Osteocyte (in vitro differentiated cells): ENCODE measurements around the gene ACTR3C. TPM values are rescaled to one million over a fixed set of nuclear protein-coding genes. Genes with fewer than 3 reads are reported as not detected.
"Not testable (repeated sequence)": the region's sequence is repeated elsewhere in the genome, so short reads cannot be mapped to it uniquely, and the experiment has no call there.

ENCODE experiments used
- DNase-seq: peaks from one replicate; pipeline ENCODE4 v3.0.0; 2021; ENCODE audit warnings: mixed read lengths; ENCODE audit not compliant: unreplicated experiment; ENCODE audit errors: extremely low spot score
- H3K27ac Mint-ChIP-seq: one replicate; pipeline ENCODE4 v1.8.0; 2021; ENCODE audit warnings: mild to moderate bottlenecking, mixed read lengths; ENCODE audit not compliant: unreplicated experiment
- H3K27me3 Mint-ChIP-seq: one replicate; pipeline ENCODE4 v1.8.0; 2021; ENCODE audit warnings: mixed read lengths; ENCODE audit not compliant: unreplicated experiment
- H3K36me3 Mint-ChIP-seq: one replicate; pipeline ENCODE4 v1.8.0; 2021; ENCODE audit warnings: mixed read lengths; ENCODE audit not compliant: unreplicated experiment
- H3K4me1 Mint-ChIP-seq: one replicate; pipeline ENCODE4 v1.8.0; 2021; ENCODE audit warnings: mixed read lengths; ENCODE audit not compliant: unreplicated experiment
- H3K4me3 Mint-ChIP-seq: one replicate; pipeline ENCODE4 v1.8.0; 2021; ENCODE audit warnings: mild to moderate bottlenecking, moderate library complexity, mixed read lengths; ENCODE audit not compliant: unreplicated experiment
- H3K9me3 Mint-ChIP-seq: one replicate; pipeline ENCODE4 v1.8.0; 2021; ENCODE audit warnings: mixed read lengths; ENCODE audit not compliant: unreplicated experiment
- total RNA-seq: library from RNA; stranded (reverse); gene quantifications from 2 replicates; pipeline ENCODE4 v1.2.1, GENCODE V29; 2021

ACTR3C gene
- total RNA-seq, 1 donor from 2014 or later, result not detected

GRCh38 chr7:150304499-150305258, 18.7 kb downstream of the ACTR3C start:
- not testable (repeated sequence) for H3K36me3 Mint-ChIP-seq, H3K4me1 Mint-ChIP-seq, H3K27me3 Mint-ChIP-seq, DNase-seq, H3K4me3 Mint-ChIP-seq, H3K27ac Mint-ChIP-seq, H3K9me3 Mint-ChIP-seq

DNA sequence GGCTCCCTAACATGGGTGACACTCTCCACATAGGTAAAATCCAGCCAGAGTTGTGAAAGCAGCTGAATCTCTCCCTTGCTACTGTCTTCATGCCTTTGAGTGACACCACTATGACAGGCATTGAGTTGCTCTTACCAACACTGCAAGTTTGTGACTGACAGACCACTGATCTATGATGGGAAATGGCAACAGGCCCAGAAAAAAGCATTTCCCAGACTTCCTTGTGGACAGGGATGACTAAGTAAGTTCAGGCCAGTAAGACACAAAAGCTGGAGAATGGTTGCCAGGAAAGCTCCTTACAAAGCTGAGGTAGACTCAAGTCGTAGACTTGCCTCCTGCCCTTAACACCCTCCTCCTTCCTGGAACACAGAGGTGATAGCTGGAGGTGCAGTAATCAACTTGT, 20.4 kb downstream of the ACTR3C start:
- DNase-seq, H3K4me1 Mint-ChIP-seq, H3K4me3 Mint-ChIP-seq, H3K9me3 Mint-ChIP-seq, H3K27me3 Mint-ChIP-seq, H3K27ac Mint-ChIP-seq, H3K36me3 Mint-ChIP-seq: not testable (repeated sequence)

GRCh38 chr7:150297978-150298377, 25.4 kb downstream of the ACTR3C start:
- H3K9me3 Mint-ChIP-seq, H3K4me3 Mint-ChIP-seq, H3K36me3 Mint-ChIP-seq, H3K27ac Mint-ChIP-seq, H3K4me1 Mint-ChIP-seq, DNase-seq, H3K27me3 Mint-ChIP-seq: not testable (repeated sequence)

DNA sequence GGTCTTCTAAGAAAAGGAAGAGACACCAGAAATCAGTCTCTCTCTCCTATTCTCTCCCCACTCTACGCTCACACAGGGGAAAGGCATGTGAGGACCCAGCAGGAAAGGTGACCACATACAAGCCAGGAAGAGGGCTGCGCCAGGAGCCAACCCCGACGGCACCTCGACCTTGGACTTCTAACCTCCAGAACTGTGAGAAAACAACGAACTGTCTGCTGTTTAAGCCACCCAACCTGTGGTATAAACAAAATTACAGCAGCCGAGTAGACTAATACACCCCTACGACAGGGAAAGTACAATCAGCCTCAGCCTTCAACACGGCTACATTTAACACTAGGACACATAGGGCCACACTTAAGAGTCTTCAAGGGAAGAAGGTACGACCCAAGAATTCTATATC, 26.5 kb downstream of the ACTR3C start:
- not testable (repeated sequence) for H3K36me3 Mint-ChIP-seq, H3K27me3 Mint-ChIP-seq, H3K4me3 Mint-ChIP-seq

GRCh38 chr7:150295614-150296013, 27.7 kb downstream of the ACTR3C start:
- not testable (repeated sequence) for H3K27me3 Mint-ChIP-seq, H3K36me3 Mint-ChIP-seq, H3K4me1 Mint-ChIP-seq, H3K4me3 Mint-ChIP-seq, H3K9me3 Mint-ChIP-seq, H3K27ac Mint-ChIP-seq, DNase-seq

More for the DNA sequence above, 26.5 kb downstream of the ACTR3C start:
- H3K4me1 Mint-ChIP-seq, H3K9me3 Mint-ChIP-seq, H3K27ac Mint-ChIP-seq, DNase-seq: not testable (repeated sequence)

- not testable (repeated sequence) for H3K27ac Mint-ChIP-seq, H3K27me3 Mint-ChIP-seq, H3K9me3 Mint-ChIP-seq, DNase-seq, H3K36me3 Mint-ChIP-seq, H3K4me1 Mint-ChIP-seq, H3K4me3 Mint-ChIP-seq
Measured at GRCh38 chr7:150295027-150295426, 28.3 kb downstream of the ACTR3C start.

- not testable (repeated sequence) for H3K4me3 Mint-ChIP-seq, H3K36me3 Mint-ChIP-seq, H3K4me1 Mint-ChIP-seq, H3K27ac Mint-ChIP-seq, H3K27me3 Mint-ChIP-seq, DNase-seq, H3K9me3 Mint-ChIP-seq
Measured at GRCh38 chr7:150290317-150290716, 33.0 kb downstream of the ACTR3C start.

DNA sequence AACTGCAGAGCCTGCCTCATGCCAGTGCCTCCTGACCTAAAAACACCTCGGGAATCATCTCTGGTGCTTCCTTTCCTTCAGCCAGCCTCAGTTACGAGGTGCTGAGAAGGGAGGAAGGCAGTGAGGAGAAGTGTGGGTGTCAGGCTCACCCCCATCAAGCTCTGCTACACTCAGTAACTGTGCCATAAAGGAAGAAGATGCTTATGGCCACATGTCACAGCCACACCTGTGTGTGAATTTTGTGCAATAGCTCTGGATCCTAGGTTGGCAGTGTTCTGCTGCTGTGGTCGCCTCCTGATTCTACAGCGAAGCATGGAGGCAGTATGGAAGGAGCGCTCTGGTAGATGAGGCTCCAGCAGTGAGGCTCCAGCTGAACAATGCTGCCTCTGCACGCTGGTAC, 34.5 kb downstream of the ACTR3C start:
- H3K36me3 Mint-ChIP-seq, H3K27ac Mint-ChIP-seq, H3K27me3 Mint-ChIP-seq, H3K4me3 Mint-ChIP-seq, H3K4me1 Mint-ChIP-seq, H3K9me3 Mint-ChIP-seq, DNase-seq: not testable (repeated sequence)

DNA sequence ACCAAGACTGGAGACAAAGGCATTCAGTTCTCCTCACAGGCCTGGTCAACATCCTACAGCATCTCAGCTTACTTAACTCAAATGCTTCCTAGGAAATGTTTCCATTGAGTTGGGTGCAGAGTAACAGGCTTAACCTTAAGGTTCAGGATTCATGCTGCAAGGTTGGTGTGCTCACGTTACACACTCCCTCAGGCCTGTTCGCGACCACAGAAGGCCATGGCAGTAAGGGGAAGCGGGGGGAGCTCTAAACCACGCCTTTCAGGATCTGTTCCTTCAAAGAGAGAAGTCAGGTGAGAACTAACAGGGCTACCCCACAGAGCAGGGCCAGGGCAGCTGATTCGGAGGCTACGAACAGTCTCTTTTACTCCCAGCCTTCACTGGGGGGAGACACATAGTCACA, 35.5 kb downstream of the ACTR3C start:
- not testable (repeated sequence) for H3K9me3 Mint-ChIP-seq, H3K27ac Mint-ChIP-seq, H3K27me3 Mint-ChIP-seq, DNase-seq, H3K4me3 Mint-ChIP-seq, H3K4me1 Mint-ChIP-seq, H3K36me3 Mint-ChIP-seq
